C1 segment of cervical spinal cord (tissue), 14 donors: ENCODE measurements around the gene CS.
"Not testable (repeated sequence)": the region's sequence is repeated elsewhere in the genome, so short reads cannot be mapped to it uniquely, and the experiment has no call there.

Experiments
- DNase-seq, 14 donors: peaks; one replicate each; lab custom pipeline; 2025; lab: John Stamatoyannopoulos, UW

Gene CS

DNA sequence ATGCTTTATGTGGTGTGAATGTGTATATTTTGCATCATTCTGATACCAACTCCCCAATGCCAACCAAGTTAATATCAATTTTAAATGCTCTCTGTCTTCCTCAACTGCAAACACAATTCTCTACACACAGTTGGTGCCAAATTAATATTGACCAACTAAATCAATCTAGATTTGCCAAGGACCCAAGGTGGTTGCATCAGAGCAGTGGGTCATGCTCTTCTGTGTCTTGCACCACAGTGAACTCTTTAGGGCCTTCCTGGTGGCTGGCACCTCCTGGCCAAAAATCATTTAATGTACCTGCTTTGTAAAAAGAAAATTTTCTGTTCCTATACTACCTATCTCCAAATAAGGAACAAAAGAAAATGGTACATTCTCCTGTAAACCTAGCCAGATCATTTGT lies 19.3 kb downstream of the CS start:
- no peak for DNase-seq

- DNase-seq, result no peak
Observed at GRCh38 chr12:56278905-56279304, 21.2 kb downstream of the CS start.

GRCh38 chr12:56274299-56274698 lies 25.8 kb downstream of the CS start:
- DNase-seq, result no peak

GRCh38 chr12:56272468-56272867 lies 27.7 kb downstream of the CS start:
- not testable (repeated sequence) for DNase-seq

DNA sequence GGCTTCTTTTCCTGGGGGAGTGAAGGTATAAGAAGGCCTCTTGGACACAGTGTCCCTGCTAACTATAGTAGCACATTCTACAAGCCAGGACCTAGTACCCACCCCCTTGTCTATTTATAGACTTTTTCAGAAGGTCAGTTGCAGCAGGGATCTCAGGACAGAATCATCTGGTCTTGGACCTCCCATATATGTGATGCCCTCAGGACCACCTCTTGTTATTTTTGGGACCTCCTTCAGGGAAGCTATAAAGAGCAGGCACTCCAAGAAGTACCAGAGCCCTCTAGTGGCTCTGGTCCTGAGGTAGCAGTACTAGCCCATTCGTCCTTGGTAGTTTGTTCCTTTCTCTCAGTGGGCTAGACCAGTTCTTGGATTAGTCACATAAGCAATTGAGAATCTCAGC lies 29.1 kb downstream of the CS start:
- DNase-seq, result no peak

DNA sequence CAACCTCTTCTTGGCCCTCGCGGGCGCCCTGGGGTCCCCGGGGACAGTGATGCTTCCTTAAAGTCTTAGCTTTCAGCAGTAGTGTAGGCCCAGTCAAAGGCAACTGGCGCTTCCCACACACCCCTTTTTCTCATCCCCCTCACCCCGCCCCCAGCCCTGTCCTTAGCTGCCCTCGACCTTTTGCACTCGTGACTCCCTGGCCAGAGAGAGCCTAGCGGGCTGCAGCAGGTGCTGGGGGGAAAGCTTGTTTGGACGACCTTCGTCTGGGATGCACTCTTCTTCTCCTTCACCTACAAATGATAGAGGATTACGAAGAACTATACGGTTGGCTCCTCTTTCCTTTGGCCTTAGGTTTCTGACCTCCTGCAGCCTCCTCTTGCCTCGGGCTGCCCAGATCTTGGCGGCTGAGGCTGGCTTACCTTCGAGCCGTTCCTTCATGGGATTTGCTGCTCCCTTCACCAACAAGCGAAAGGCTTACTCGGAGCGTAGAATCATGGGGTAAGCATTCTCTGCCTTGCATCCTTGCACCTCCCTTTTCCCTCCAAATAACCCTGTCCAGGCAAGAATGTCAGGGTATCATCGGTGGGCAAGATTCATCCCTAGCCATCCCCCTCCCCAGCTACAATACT lies 32.6 kb downstream of the CS start:
- peak in 1 of 14 donors; percentile 23 for DNase-seq

DNA sequence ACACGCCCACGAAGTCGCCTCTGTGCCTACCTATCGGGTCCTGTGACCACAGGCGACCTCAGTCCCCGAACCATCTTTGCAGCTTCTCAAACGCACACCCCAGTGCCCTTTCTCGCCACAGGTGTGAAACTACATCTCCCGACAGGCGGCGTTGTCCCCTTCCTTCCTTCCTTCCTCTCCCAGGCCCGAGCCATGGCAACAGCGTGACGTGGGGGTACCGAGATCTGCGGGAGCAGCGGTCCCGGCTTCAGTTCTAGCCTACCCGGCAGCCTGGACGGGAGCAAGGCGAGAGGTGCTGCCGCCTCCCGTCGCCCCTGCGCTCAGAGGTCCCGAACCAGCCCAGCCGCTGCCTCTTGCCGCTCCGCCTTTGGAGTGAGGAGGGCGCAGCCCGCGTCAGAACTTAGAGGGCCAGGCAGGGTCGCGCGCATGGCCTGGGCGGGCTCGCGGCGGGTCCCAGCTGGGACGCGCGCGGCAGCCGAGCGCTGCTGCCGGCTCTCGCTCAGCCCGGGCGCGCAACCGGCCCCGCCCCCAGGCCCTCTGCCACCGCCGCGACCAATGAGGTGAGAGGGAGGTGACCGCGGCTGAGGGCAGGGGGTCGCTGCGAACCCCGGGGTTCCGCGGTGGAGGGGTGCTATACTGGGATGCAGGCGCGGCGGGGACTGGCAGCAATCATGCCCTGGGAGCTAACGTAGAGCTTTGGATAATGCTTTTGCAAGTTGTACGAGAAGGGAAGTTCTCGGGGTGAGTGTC lies 33.3 kb downstream of the CS start, which contains the start of gene COQ10A:
Gene COQ10A, plus strand, starts transcription at position 250 of the 750 bp plus-strand sequence. Its CDS starts 177 bp downstream, at position 427.
- peak; percentile 9 to 91 (median 80) for DNase-seq

DNA sequence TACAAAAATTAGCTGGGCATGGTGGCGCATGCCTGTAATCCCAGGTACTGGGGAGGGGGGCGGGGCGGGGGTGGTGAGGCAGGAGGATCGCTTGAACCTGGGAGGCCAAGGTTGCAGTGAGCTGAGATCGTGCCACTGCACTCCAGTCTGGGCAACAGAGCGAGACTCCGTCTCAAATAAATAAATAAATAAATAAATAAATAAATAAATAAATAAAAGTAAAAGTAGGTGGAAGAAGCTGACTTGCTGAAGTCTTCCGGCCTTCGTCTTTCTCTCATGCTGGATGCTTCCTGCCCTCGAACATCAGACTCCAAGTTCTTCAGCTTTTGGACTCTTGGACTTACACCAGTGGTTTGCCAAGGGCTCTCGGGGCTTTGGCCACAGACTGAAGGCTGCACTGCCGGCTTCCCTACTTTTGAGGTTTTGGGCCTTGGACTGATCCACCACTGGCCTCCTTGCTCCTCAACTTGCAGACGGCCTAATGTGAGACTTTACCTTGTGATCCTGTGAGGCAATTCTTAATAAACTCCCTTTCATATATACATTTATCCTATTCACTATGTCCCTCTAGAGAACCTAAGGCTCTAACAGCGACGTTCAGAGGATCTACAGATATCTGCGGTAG lies 34.0 kb downstream of the CS start:
- not testable (repeated sequence) for DNase-seq

DNA sequence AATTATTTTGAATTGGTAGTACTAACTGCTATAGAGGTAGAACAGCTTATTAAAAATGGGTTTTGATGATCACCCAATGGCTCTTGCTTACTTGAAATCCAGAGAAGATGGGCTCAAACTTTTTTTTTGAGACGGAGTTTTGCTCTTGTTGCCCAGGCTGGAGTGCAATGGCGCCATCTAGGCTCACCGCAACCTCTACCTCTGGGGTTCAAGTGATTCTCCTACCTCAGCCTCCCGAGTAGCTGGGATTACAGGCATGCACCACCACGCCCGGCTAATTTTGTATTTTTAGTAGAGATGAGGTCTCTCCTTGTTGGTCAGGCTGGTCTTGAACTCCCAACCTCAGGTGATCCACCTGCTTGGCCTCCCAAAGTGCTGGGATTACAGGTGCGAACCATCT lies 37.2 kb downstream of the CS start:
- DNase-seq, result not testable (repeated sequence)

DNA sequence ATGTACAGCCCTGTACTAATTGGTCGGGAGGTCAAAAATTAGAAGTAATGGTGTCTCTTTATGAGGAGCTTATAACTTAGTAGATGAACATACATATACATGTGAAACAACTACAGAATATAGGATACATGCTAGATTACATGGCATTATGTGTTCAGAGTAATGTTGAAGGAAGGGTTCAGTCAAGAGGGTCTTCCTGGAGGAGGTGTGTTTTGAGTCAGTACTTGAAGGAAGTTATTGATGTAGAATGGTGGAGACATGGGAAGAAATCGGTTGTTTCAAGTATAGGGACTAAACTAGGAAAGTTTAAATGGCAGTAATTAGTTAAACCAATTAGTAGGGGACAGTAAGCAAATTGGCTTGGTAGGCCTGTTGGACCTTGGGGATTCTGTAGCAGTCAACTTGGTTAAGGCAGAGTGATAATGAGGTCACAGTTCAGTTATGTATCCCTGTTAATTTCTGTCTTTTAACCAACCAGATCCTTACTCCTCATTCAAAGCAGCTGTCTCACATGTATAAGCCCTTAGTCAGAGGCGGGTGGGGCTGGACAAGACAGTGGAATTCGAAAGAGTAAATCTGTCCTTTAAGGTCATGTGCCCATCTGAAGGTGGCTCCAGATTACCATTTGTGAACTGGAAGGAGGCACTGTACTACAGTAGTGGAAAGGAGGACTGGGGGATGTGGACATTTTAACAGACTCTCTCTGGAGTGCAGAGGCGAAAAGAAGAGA lies 38.5 kb downstream of the CS start:
- no peak for DNase-seq

- DNase-seq, result no peak
Observed at GRCh38 chr12:56260921-56261320, 39.2 kb downstream of the CS start.

DNA sequence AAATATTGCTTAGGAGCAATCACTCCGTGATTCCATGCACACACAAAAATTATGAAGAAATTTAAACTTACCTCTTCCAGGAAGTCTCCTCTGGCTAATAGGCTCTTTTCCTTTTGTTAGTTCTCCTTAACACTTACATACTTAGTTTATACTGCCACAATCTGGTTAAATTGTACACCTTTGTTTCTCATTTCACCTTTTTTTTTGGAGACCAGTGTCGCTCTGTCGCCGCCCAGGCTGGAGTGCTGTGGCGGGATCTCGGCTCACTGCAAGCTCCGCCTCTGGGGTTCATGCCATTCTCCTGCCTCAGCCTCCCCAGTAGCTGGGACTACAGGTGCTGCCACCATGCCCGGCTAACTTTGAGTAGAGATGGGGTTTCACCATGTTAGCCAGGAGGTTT lies 39.8 kb downstream of the CS start:
- no peak for DNase-seq

DNA sequence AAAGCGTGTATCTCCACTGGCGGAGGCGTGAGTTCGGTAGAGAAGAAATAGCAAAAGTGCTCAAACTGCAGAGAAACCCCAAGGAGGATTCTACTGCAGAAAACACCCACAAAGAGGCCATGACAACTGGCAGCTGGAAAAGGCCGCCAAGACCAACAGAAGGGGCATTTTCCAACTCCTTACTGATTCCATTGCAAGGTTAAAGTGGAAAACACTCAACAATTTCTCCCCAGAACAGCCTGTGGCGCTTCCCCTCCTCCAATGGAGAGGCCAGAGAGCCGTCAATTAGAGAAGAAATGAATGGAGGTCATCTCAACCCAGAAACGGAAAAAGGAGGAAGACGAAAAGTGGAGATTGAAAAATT lies 41.3 kb downstream of the CS start:
- no peak for DNase-seq

GRCh38 chr12:56258068-56258819 lies 41.9 kb downstream of the CS start, which contains the start of gene ANKRD52:
Gene ANKRD52, minus strand, starts transcription at chr12:56258384. Its CDS starts 115 bp downstream, at chr12:56258269.
- DNase-seq, result peak; percentile 35 to 85 (median 73)

- DNase-seq, result peak in 4 of 14 donors; percentile 30 to 54 (median 39)
Observed at GRCh38 chr12:56257491-56258067, 42.6 kb downstream of the CS start.

DNA sequence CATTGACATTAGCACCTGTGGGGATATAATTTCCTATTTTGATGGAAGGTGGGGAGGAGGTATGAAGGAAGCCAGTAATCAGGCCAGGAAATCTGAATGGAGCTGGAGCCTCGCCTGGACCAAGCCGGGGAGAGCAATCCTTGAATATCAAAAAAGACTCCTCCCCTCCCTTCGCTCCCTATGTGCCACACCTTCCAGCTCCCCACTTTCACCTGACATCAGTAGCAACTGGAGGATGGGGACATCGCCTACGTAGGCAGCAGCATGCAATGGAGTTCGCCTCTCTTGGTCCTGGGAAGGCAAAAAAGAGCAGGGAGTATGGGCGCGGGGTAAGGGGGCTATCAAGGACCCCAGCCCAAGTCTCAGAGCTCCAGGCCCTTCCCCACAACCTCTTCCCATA lies 43.1 kb downstream of the CS start:
- DNase-seq, result no peak

- peak in 2 of 14 donors; percentile 25 to 72 for DNase-seq
Observed at GRCh38 chr12:56256326-56256960, 43.7 kb downstream of the CS start.

DNA sequence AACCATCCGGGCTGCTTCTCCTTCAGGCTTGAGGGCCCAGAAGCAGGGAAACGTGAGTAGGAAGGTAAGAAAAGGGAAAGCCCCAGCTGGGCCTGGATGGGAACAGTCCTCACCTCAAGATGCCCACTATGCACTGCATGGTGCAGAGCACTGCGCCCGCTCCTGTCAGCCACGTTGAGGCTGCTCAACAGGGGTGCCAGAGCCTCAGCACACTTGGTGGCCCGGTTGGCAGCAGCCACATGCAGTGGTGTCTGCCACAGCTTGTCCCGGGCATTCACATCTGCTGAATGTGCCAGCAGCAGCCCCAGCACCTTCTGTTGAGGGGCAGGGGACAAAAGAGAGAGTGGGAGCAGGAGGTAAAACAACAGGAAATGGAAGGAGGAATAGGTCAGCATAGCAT lies 44.5 kb downstream of the CS start:
- DNase-seq, result no peak

DNA sequence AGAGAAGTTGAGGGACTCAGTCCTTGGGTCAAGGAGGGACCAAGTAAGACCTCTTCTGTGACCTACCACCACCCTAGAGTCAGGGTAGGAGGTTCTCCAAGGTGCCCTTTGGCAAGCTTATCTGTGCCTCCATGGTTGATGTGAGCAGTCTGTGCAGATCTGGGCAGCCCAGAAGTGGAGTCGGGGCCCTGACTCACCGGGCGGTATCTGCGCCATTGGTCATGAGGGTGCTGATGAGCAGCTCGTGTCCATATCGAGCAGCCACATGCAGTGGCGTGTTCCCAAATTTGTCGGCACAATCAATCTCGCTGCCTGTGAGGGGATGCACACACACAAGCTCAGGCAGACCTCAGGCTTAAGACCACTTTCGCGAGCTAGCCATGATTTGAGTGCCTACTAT lies 47.0 kb downstream of the CS start:
- DNase-seq, result no peak

- DNase-seq, result no peak
Observed at GRCh38 chr12:56252649-56253048, 47.5 kb downstream of the CS start.
